ENCODE results near the gene UBA7. TPM values are rescaled to one million over a fixed set of nuclear protein-coding genes. Genes with fewer than 3 reads are reported as not detected.
"Not testable (repeated sequence)": the region's sequence is repeated elsewhere in the genome, so short reads cannot be mapped to it uniquely, and the experiment has no call there.

UBA7 gene
- total RNA-seq, 2 experiments from 2014 or later, result 208 to 213 TPM

- TF ChIP-seq CTCF (IDR thresholded peaks at IDR 0.05), result no peak
- DNase-seq (peak in 8 of 14 experiments; percentile 15 to 63 (median 32)), ATAC-seq (ENCODE audit: poor library complexity) (peak; percentile 16)
- Mint-ChIP-seq H3K4me1 (ENCODE audit: low read depth) (peaks cover 43% of the 10 kb centered on the region), H3K4me3 (peak overlapping the region; percentile 94), H3K9me3 (no peaks in the 10 kb centered on the region), H3K36me3 (ENCODE audit: low read depth) (peaks cover 38% of the 10 kb centered on the region), H3K27ac (peak overlapping the region; percentile 100), H3K27me3 (no peaks in the 10 kb centered on the region)
- Histone ChIP-seq H3K27ac (ENCODE audit: low read depth in 1 of 2, low read length in 2 of 2) (peak overlapping the region; percentile 88 to 94), H3K27me3 (ENCODE audit: control insufficient read depth in 1 of 2, insufficient read depth in 2 of 2, low read length in 2 of 2) (no peaks in the 10 kb centered on the region), H3K9me3 (ENCODE audit: control insufficient read depth in 1 of 2, insufficient read depth in 1 of 2, low read length in 2 of 2) (no peaks in the 10 kb centered on the region), H3K36me3 (ENCODE audit: insufficient read depth, low read length) (peaks cover 14% of the 10 kb centered on the region), H3K4me1 (ENCODE audit: insufficient read depth, low read length) (peaks cover 65% of the 10 kb centered on the region), H3K4me3 (ENCODE audit: low read length) (peak overlapping the region; percentile 97)
- CTCF ChIA-PET, result interaction anchor here (1.0 to 1.4 kb wide), 4 partner anchors 14 to 246 kb away, joined by 3 to 4 read pairs (median 4); no protein-coding TSS in a partner anchor
- intact Hi-C loops (cut with DNase I, micrococcal nuclease), result loop anchor here (2.0 to 5.0 kb wide), 4 partner anchors 17 to 307 kb away; partner anchors contain the start of genes AMIGO3 (in 2 of the 2), INKA1 (in 1 of the 2) and MST1R (in 1 of the 2)
- POLR2A ChIA-PET, result interaction anchor here (0.7 to 2.3 kb wide), 12 partner anchors 14 to 303 kb away, joined by 3 to 18 read pairs (median 4); partner anchors contain the start of genes AMIGO3, CDHR4, INKA1 and RBM5
Observed at GRCh38 chr3:49785565-49786356, 28.0 kb downstream of the UBA7 start.

DNA sequence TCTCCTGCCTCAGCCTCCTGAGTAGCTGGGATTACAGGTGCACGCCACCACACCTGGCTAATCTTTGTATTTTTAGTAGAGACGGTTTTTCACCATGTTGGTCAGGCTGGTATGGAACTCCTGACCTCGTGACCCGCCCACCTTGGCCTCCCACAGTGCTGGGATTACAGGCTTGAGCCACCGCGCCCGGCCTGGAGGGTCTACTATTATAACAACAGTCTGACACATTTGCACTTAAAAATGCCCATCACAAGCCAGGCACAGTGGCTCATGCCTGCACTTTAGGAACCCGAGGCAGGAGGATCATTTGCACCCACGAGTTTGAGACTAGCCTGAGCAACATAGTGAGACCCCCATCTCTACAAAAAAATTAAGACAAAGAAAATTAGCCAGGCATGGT lies 31.5 kb downstream of the UBA7 start:
- H3K27me3 ChIP-seq (ENCODE audit: control insufficient read depth in 1 of 2, insufficient read depth in 2 of 2, low read length in 2 of 2); intact Hi-C loops (cut with DNase I, micrococcal nuclease); CTCF ChIA-PET; H3K27ac ChIP-seq (ENCODE audit: low read depth in 1 of 2, low read length in 2 of 2); ATAC-seq (ENCODE audit: poor library complexity); H3K9me3 ChIP-seq (ENCODE audit: control insufficient read depth in 1 of 2, insufficient read depth in 1 of 2, low read length in 2 of 2); H3K27ac Mint-ChIP-seq; H3K9me3 Mint-ChIP-seq; H3K4me3 ChIP-seq (ENCODE audit: low read length); H3K27me3 Mint-ChIP-seq: not testable (repeated sequence)
- Mint-ChIP-seq H3K4me1 (ENCODE audit: low read depth) (peaks cover 56% of the 10 kb centered on the region), H3K4me3 (peak overlapping the region; percentile 42), H3K36me3 (ENCODE audit: low read depth) (peaks cover 54% of the 10 kb centered on the region)
- Histone ChIP-seq H3K36me3 (ENCODE audit: insufficient read depth, low read length) (peaks cover 21% of the 10 kb centered on the region), H3K4me1 (ENCODE audit: insufficient read depth, low read length) (peaks cover 68% of the 10 kb centered on the region)
- DNase-seq, result peak in 1 of 14 experiments; percentile 6
- POLR2A ChIA-PET, result interaction anchor here (0.7 kb wide), 1 partner anchor 56 kb away, joined by 4 read pairs; no protein-coding TSS in a partner anchor

GRCh38 chr3:49781415-49782199 lies 32.1 kb downstream of the UBA7 start:
- DNase-seq (peak in 1 of 14 experiments; percentile 14), ATAC-seq (ENCODE audit: poor library complexity) (no peak)
- no peak overlapping the region for H3K4me3 ChIP-seq (ENCODE audit: low read length)
- Mint-ChIP-seq H3K9me3 (no peaks in the 10 kb centered on the region), H3K27ac (no peak overlapping the region), H3K4me3 (peak overlapping the region; percentile 70), H3K4me1 (ENCODE audit: low read depth) (peaks cover 54% of the 10 kb centered on the region), H3K27me3 (no peaks in the 10 kb centered on the region), H3K36me3 (ENCODE audit: low read depth) (peaks cover 53% of the 10 kb centered on the region)
- POLR2A ChIA-PET, result no interaction called here
- peaks cover 61% of the 10 kb centered on the region for H3K4me1 ChIP-seq (ENCODE audit: insufficient read depth, low read length)
- H3K27ac ChIP-seq (ENCODE audit: low read depth in 1 of 2, low read length in 2 of 2), result no peak overlapping the region
- intact Hi-C loops (cut with DNase I, micrococcal nuclease), result no loop called here
- H3K27me3 ChIP-seq (ENCODE audit: control insufficient read depth in 1 of 2, insufficient read depth in 2 of 2, low read length in 2 of 2), result no peaks in the 10 kb centered on the region
- CTCF ChIA-PET, result no interaction called here
- no peak for TF ChIP-seq CTCF (IDR thresholded peaks at IDR 0.05)
- H3K9me3 ChIP-seq (ENCODE audit: control insufficient read depth in 1 of 2, insufficient read depth in 1 of 2, low read length in 2 of 2), result no peaks in the 10 kb centered on the region
- peaks cover 26% of the 10 kb centered on the region for H3K36me3 ChIP-seq (ENCODE audit: insufficient read depth, low read length)

- H3K4me3 Mint-ChIP-seq; H3K27me3 Mint-ChIP-seq; intact Hi-C loops (cut with DNase I, micrococcal nuclease); POLR2A ChIA-PET; H3K27ac ChIP-seq (ENCODE audit: low read depth in 1 of 2, low read length in 2 of 2); H3K9me3 Mint-ChIP-seq; H3K27me3 ChIP-seq (ENCODE audit: control insufficient read depth in 1 of 2, insufficient read depth in 2 of 2, low read length in 2 of 2); H3K4me3 ChIP-seq (ENCODE audit: low read length); H3K9me3 ChIP-seq (ENCODE audit: control insufficient read depth in 1 of 2, insufficient read depth in 1 of 2, low read length in 2 of 2); CTCF ChIA-PET; ATAC-seq (ENCODE audit: poor library complexity): not testable (repeated sequence)
- DNase-seq, result peak in 1 of 14 experiments; percentile 2
- Mint-ChIP-seq H3K4me1 (ENCODE audit: low read depth) (peaks cover 53% of the 10 kb centered on the region), H3K27ac (peak overlapping the region; percentile 3), H3K36me3 (ENCODE audit: low read depth) (peaks cover 51% of the 10 kb centered on the region)
- H3K4me1 ChIP-seq (ENCODE audit: insufficient read depth, low read length), result peaks cover 60% of the 10 kb centered on the region
- peaks cover 28% of the 10 kb centered on the region for H3K36me3 ChIP-seq (ENCODE audit: insufficient read depth, low read length)
Observed at GRCh38 chr3:49780975-49781365, 32.8 kb downstream of the UBA7 start.
